Activated CD4-positive, alpha-beta T cell treated with anti-CD3 and anti-CD28 coated beads for 24 hours (primary cell): ENCODE data around the gene RMDN2.
A peak's percentile ranks its signal among the peaks of the same experiment; 100 is the strongest.
"Not testable (repeated sequence)": the region's sequence is repeated elsewhere in the genome, so short reads cannot be mapped to it uniquely, and the experiment has no call there.

Experiments used
- DNase-seq, 2 donors: peaks; one replicate each; pipeline ENCODE4 v3.0.0-alpha.2; 2020; ENCODE audit warnings: low read depth in 2 of 2

The RMDN2 gene

DNA sequence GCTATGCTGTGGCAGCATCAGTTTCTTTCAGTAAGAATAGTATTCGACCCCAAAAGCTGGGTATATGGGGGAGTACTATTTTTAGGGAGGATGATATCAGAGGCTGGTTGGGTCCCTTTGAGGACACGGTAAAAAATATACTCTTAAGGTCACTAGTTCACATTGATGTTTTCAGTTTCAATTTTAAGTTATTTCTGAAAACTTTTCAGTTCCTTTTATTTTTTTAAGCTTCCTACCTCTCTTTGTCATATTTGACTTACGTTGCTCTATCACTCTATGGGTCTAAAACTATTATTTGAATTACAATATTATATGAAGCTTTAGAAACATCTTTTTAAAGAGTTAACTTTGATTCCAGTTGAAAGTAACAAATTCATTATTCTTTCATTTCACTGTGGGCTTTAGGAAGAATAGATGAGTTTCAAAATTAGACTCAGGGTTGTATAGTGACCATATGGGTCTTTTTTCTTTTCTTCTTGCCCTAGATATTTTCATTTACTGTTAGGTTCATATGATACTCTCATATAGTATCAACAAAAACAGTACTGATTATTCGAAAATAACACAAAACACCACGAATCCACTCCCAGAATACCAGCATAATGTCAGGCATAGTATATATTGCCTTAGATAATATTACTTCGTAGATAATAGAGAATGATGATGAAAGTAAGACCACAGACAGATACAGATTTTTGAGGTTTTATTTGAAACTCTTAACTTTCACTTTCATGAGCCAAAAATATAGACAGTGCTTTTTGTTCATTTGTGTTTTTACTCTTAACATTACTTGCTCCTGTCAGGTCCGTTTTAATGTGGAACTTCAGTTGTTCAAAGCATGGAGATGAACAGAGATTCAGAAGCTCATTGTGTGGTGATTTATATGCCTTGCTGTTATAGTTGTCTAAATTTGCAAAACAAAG lies 9.8 kb downstream of the RMDN2 start:
- no peak for DNase-seq

DNA sequence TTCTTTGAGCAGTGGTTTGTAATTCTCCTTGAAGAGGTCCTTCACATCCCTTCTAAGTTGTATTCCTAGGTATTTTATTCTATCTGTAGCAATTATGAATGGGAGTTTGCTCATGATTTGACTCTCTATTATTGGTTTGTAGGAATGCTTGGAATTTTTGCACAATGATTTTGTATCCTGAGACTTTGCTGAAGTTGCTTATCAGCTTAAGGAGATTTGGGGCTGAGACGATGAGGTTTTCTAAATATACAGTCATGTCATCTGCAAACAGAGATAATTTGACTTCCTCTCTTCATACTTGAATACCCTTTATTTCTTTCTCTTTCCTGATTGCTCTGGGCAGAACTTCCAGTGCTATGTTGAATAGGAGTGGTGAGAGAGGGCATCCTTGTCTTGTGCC lies 12.5 kb downstream of the RMDN2 start:
- not testable (repeated sequence) for DNase-seq

DNA sequence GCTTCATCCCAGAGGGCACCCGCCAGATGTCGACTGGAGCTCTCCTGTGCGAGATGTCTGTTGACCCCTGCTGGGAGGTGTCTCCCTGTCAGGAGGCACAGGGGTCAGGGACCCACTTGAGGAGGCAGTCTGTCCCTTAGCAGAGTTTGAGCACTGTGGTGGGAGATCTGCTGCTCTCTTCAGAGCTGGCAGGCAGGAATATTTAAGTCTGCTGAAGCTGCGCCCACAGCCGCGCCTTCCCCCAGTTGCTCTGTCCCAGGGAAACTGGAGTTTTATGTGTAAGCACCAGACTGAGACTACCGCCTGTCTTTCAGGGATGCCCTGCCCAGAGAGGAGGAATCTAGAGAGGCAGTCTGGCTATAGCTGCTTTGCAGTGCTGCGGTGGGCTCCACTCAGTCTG lies 16.2 kb downstream of the RMDN2 start:
- not testable (repeated sequence) for DNase-seq

DNA sequence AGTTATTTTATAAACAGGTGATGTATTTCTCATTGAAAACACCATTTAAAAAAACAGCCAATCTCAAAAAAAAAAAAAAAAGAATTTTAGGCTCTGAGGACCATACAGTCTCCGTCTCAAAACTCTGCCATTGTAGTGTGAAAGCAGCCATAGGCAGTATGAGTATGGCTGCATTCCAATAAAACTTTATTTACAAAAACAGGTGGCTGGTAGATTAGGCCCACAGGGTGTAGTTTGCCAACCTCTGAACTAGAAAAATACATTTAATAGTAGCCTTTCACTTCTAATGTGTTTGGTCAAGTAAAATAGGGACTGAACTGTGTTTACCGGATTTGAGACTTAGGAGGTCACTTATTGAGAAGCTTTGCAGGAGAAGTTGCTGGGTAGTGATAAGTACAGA lies 19.2 kb downstream of the RMDN2 start:
- no peak for DNase-seq

DNA sequence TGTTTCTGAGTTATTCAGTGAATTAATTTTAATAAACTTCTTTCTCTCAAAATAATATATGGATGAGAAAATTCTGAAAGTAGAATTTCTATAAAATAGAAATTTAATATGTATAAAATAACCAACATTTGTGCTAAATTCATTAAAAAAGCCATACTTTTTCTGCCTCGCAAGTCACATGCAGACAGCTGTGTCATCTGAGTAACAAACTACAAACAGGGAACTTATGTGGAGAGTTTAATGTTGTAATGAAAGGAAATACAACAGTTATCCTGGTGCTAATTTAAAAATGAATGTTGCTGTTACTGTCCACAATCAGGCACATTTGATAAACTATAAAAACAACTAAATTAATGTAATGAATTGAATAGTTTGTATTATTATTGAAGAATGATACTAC lies 22.2 kb downstream of the RMDN2 start:
- no peak for DNase-seq

DNA sequence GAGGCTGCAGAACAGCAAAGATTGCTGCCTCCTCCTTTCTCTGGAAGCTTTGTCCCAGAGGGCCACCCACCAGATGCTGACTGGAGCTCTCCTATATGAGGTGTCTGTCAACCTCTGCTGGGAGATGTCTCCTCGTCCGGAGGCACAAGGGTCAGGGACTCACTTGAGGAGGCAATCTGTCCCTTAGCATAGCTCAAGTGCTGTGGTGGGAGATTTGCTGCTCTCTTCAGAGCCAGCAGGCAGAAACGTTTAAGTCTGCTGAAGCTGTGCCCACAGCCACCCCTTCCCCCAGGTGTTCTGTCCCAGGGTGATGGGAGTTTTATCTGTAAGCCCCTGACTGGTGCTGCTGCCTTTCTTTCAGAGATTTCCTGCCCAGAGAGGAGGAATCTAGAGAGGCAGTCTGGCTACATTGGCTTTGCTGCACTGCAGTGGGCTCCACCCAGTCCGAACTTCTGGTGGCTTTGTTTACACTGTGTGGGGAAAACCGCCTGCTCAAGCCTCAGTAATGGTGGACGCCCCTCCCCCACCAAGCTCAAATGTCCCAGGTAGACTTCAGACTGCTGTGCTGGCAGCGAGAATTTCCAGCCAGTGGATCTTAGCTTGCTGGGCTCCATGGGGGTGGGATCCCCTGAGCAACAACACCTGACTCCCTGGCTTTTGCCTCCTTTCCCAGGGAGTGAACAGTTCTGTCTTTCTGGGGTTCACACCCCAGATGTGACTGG lies 37.1 kb downstream of the RMDN2 start:
- not testable (repeated sequence) for DNase-seq

DNA sequence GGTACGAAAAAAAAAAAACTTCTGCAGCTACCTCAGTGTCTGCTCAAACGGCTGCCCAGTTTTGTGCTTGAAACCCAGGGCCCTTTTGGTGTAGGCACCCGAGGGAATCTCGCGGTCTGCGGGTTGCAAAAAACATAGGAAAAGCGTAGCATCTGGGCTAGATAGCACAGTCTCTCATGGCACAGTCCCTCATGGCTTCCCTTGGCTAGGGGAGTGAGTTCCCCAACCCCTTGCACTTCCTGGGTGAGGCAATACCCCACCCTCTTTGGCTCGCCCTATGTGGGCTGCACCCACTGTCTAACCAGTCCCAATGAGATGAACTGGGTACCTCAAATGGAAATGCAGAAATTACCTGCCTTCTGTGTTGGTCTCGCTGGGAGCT lies 37.6 kb downstream of the RMDN2 start:
- not testable (repeated sequence) for DNase-seq

DNA sequence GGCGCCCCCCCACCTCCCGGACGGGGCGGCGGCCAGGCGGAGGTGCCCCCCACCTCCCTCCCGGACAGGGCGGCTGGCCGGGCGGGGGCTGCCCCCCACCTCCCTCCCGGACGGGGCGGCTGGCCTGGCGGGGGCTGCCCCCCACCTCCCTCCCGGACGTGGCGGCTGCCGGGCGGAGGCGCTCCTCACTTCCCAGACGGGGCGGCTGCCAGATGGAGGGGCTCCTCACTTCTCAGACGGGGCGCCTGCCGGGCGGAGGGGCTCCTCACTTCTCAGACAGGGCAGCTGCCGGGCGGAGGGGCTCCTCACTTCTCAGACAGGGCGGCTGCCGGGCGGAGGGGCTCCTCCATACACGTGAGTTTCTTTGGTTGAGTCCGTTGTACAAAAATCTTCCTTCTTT lies 38.8 kb downstream of the RMDN2 start:
- DNase-seq = not testable (repeated sequence)

DNA sequence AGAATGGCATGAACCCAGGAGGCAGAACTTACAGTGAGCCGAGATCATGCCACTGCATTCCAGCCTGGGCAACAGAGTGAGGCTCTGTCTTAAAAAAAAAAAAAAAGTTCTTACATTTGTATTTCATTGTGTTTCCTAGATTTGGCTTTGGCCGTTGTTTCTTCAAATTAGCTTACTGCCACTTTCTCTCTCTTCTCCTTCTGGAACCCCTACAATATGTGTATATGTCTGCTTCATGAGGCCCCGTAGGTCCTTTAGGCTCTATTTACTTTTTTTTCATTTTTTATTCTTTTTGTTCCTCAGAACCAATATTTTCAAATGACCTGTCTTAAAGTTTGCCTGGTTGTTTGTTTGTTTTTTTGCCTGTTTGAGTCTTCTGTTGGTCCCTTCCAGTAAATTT lies 41.2 kb downstream of the RMDN2 start:
- DNase-seq = no peak

DNA sequence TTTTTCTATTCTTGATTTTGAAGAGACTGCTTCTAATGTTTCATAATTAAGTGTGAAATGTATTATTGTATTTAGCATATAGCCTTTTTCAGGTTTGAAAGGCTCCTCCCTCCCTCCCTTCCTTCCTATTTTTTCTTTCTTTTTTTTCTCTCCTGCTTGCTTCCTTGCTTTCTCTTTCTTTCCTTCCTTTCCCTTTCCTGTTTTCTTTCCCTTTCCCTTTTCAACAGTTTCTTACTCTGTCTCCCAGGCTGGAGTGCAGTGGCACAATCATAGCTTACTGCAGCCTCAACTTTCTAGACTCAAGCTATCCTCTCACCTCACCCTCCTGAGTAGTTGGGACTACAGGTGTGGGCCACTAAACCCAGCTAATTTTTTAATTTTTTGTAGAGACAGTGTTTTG lies 44.6 kb downstream of the RMDN2 start:
- DNase-seq = no peak

DNA sequence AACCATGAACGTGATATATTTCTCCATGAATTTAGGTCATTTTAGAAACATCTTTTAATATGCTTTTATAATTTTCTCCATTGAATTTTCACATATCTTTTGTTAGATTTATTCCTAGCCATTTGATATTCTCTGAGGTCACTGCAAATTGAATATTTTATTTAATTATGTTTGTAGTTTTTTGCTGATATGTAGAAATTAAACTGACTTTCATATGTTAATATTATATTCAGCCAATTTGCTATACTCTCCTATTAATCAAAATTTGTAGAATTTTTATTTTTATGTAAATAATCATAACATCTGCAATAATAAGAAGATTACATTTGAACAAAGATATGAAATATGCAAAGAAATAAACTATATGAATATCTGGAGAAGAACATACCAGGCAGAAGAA lies 46.9 kb downstream of the RMDN2 start:
- no peak for DNase-seq

DNA sequence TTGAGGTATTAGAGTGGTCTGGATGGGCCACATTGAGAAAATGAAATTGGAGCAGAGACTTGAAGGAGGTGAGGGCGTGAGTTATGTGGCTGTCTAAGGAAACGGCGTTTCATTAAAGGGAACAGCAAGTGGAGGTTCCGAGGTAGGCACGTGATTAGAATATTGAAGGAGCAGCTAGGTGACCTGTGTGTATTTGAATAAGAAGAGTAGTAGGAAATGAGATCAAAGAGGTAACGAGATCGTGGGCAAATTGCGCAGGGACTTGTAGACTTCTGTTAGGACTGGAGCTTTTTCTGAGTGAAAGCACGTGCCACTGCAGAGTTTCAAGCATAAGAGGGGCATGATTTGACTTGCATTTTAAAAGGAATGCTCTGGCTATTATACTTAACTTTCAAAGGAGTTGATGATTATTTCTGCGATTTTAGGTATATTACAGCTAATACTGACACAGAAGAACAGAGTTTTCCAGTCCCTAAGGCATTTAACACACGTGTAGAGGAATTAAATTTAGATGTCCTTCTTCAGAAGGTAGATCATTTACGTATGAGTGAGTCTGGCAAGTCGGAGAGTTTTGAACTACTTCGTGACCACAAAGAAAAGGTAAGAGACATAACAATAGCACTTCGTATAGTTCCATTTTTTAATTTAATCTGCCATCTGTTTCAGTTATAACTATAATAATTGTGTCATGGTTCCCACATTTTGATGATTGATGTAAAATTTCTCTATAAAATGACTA lies 48.7 kb downstream of the RMDN2 start:
- DNase-seq = no peak

DNA sequence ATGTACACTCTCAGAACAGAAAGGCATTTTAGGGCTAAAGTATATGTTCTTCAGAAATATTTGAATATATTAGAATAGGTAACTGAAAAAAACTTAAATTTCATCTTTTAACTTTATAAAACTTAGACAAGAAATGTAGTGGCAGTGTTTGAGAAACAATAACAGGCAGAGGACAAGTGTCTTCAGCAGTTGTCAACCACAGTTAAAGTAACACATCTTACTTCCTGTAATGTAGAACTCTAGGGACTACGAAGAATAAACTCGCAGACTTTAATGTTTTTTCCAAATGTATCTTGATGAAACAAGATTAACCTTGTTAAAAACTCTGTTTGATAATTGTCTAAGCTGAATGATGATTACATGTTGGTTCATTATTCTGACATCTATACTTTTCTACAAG lies 50.7 kb downstream of the RMDN2 start:
- no peak for DNase-seq

DNA sequence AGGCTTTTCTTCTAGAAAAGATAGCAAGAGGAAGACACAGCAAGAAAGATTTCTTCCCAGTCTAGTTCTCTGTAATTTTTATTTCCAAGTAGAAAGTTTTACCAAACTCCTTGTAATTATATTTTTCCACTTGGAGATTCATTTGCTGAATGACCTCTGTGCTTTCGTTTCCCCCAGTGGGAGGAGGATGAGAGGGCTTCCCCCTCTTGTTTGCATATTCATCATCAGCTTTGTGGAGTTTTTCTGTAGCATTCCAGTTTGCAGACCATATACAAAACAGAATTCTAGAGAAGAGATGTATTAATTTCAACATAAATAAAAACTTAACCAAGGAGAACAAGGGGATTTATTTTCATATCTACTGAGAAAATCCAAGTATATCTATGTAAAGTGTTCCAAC lies 51.3 kb downstream of the RMDN2 start:
- DNase-seq = no peak

DNA sequence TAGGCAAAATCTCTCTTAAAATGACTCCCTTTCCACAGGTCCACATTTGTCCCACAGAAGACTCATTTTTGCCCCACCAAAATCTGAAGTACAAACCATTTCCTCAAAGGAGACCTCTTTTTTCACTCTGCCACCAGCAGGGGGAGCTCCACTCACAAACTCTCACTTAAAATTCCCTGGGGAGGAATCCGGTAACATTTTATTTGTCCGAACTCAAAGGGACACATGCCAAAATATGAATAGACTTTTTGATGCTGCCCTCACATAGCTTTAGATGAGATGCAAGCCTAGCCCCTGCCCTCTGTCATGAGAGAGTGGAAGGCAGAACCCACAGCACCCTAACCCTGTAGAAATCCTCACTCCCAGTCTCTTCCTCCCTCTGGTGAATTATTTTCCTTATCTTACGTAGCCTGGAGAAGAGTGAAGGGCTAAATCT lies 57.1 kb downstream of the RMDN2 start:
- DNase-seq = peak; percentile 48 to 49

DNA sequence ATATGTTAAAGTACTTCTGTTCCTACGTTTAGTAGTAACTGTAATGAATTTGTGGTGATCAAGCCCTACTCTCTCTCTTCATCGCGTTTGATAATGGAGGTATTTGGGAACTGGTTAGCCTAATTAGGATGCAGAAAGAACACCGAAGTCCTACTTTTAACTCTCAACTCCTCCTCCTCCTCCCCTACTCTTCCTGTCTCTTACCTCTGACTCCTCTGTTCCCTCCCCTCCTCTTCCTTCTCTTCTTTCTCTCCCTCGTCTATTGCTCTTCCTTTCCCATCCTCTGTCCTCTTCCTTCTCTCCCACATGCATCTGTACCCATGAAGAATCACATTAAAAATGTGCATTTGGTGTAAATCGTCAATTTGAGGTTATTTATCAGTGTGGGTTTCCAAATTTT lies 57.8 kb downstream of the RMDN2 start:
- no peak for DNase-seq

DNA sequence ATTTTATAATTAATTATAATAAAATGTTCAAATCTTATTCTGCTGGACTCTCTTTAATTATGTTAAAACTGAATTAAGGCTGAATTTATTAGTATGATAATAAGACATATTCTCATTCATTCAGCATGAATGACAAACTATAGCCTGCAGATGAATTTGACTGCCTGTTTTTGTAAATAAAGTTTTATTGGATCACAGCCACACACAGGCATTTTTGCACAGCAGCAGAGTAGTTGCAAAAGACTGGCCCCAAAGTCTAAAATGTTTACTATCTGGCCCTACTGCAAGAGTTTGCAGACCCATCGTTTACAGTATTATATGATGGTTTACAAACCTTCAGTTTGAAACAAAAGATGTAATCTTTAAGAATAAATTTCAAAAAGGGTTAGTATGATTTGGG lies 58.6 kb downstream of the RMDN2 start:
- DNase-seq = no peak

DNA sequence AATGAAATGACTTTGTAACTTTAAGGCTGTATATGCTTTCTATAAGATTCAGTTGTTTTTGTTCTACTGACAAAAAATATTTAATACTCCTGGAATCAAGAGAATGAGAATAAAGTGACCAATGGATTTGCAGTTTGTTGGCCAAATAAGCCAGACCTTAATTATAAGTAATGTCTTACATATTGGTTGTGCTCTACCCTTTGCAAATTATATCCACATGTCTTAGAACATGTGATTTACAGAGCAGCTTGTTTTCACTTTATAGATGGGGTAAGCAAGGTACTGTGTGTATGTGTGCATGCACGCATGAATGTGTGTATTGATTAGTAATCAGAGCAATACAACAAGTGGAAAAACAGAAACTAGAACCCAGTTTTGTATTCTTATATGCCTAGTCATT lies 59.1 kb downstream of the RMDN2 start:
- no peak for DNase-seq

DNA sequence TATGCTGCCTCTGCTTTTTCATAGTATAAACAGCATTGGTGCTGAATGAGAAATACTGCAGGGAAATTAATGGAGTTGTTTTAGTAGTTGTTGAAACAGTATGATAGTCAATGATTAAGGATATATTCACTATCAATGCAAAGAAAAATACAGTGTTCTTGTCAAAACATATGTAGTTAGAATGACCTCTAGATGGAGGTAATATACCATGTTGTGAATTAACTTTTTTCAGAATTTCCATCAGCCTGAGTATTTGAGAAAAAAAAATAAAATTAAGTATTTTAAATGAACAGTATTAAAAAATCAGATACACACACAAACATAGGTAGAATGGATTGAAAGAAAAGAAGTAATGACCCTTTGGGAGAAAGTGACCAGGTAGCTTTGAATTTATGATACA lies 59.5 kb downstream of the RMDN2 start:
- DNase-seq = no peak

DNA sequence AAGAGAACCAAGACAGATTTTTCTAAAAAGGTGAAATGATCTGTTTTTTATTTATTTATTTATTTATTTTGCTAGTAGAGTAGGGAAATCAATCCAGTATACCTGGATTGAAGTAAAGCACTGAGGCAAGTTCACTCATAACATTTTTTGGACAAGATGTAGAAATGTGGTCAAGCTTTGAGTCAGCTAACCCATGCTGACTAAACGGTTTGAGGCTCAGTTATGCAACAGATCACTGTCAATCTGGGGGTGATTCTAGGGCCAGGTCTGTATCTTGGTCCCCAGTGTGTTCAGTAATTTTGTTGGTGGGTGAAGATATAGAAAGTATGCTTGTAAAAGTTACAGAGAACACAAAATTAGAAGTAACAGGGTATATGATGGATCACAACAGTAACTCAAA lies 60.2 kb downstream of the RMDN2 start:
- DNase-seq = no peak

DNA sequence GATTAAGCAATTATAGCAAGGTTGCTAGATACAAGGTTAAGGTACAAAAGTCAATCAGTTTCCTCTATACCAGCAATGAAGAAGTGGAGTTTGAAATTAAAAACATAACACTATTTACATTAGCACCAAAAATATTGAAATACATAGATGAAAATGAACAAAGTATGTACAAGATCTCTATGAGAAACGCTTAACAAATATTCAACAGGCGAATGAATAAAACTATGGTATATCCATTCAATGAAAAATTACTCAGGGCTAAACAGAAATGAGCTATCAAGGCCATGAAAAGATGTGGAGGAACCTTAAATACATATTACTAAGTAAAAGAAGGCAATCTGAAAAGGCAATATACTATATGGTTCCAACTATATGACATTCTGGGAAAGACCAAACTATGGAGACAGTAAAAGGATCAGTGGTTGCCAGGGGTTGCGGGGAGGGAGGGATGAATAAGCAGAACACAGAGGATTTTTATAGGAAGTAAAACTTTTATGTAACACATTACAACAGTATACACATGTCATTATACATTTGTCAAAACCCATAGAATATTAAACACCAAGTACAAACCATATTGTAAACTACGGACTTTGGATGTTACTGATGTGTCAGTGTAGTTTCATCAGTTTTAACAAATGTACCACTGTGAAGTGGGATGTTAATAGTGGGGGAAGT lies 62.1 kb downstream of the RMDN2 start:
- DNase-seq = no peak

DNA sequence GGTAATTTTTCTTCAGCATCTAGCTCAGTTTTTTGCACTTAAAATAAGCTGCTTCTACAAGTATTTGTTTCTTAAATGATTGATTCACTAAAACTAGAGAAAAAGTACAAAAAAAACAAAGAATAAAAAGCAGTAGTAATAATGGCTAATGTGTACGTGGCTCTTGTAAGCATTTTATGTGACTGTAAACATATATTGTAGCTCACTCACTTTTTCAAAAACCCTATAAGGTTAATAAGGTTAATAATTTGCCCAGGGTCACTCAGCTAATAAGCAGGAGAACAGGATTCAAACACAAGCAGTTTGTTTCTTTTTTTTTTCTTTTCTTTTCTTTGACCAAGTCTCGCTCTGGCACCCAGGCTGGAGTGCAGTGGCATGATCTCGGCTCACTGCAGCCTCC lies 67.5 kb downstream of the RMDN2 start:
- no peak for DNase-seq
